GM12878 (cell line): ENCODE measurements around the gene AXL. TPM values are rescaled to one million over a fixed set of nuclear protein-coding genes. Genes with fewer than 3 reads are reported as not detected.

Source experiments
- ATF7 ChIP-seq: fragments of 450-650 bp; IDR thresholded peaks from 2 replicates; pipeline ENCODE4 v1.6.1; 2016; ENCODE audit warnings: low read depth, mild to moderate bottlenecking
- BMI1 ChIP-seq: fragments of 450-650 bp; IDR thresholded peaks from 2 replicates; pipeline ENCODE4 v1.6.1; 2016; ENCODE audit warnings: mild to moderate bottlenecking, moderate library complexity, borderline replicate concordance
- CBX5 ChIP-seq: sonication (generic); IDR thresholded peaks from 2 replicates; pipeline ENCODE4 v1.6.1; 2016; ENCODE audit warnings: low read depth, moderate library complexity, mild to moderate bottlenecking, inconsistent platforms
- CREM ChIP-seq: IDR thresholded peaks from 2 replicates; pipeline ENCODE4 v1.6.1; 2014; ENCODE audit warnings: antibody characterized with exemption, low read depth
- ESRRA ChIP-seq: IDR thresholded peaks from 2 replicates; pipeline ENCODE4 v1.6.1; 2012; ENCODE audit warnings: mild to moderate bottlenecking, low read length, improper control_type of control experiment
- JUNB ChIP-seq: IDR thresholded peaks from 2 replicates; pipeline ENCODE4 v1.6.1; 2016; ENCODE audit warnings: antibody characterized with exemption, mild to moderate bottlenecking
- KAT2A ChIP-seq: conservative IDR thresholded peaks from 2 replicates; pipeline ENCODE4 v1.6.1; 2011; ENCODE audit warnings: low read depth, low read length; ENCODE audit not compliant: control insufficient read depth
- MYC ChIP-seq: IDR thresholded peaks from 2 replicates; pipeline ENCODE4 v1.6.1; 2011; ENCODE audit warnings: mild to moderate bottlenecking, low read length, moderate library complexity, inconsistent platforms; ENCODE audit not compliant: insufficient read depth, insufficient replicate concordance, insufficient read length, severe bottlenecking
- NFIC ChIP-seq: IDR thresholded peaks from 2 replicates; pipeline ENCODE4 v1.6.1; 2012; ENCODE audit warnings: low read depth, mild to moderate bottlenecking, inconsistent platforms, low read length, moderate library complexity
- NR2F1 ChIP-seq: fragments of 450-650 bp; conservative IDR thresholded peaks from 2 replicates; pipeline ENCODE4 v1.6.1; 2017; ENCODE audit warnings: mild to moderate bottlenecking
- PAX8 ChIP-seq: fragments of 450-650 bp; IDR thresholded peaks from 2 replicates; pipeline ENCODE4 v1.6.1; 2017; ENCODE audit warnings: mild to moderate bottlenecking, moderate library complexity
- PKNOX1 ChIP-seq: fragments of 450-650 bp; IDR thresholded peaks from 2 replicates; pipeline ENCODE4 v1.6.1; 2016; ENCODE audit warnings: mild to moderate bottlenecking
- POLR2A ChIP-seq: IDR thresholded peaks from 2 replicates; pipeline ENCODE4 v1.6.1; 2011; ENCODE audit warnings: low read depth, mild to moderate bottlenecking, low read length
- POLR2AphosphoS5 ChIP-seq: IDR thresholded peaks from 2 replicates; pipeline ENCODE4 v1.6.1; 2011; ENCODE audit warnings: mild to moderate bottlenecking, low read length, inconsistent platforms
- RELA ChIP-seq: fragments of 450-650 bp; IDR thresholded peaks from 2 replicates; pipeline ENCODE4 v1.8.0; 2014; ENCODE audit warnings: borderline replicate concordance; ENCODE audit not compliant: partially characterized antibody
- SP1 ChIP-seq: IDR thresholded peaks from one replicate; pipeline ENCODE4 v1.6.1; 2011; ENCODE audit warnings: low read depth, low read length
- USF1 ChIP-seq: IDR thresholded peaks from 2 replicates; pipeline ENCODE4 v1.6.1; 2011; ENCODE audit warnings: borderline replicate concordance, low read depth, mild to moderate bottlenecking, moderate library complexity, mixed read lengths, low read length; ENCODE audit not compliant: insufficient read depth; ENCODE audit errors: extremely low read length
- YBX1 ChIP-seq: fragments of 450-650 bp; IDR thresholded peaks from 2 replicates; pipeline ENCODE4 v1.6.1; 2016; ENCODE audit warnings: antibody characterized with exemption
- YY1 ChIP-seq: IDR thresholded peaks from 2 replicates; pipeline ENCODE4 v1.6.1; 2011; ENCODE audit warnings: low read depth, mild to moderate bottlenecking, low read length
- ZBTB11 ChIP-seq: fragments of 450-650 bp; formaldehyde crosslinking; IDR thresholded peaks from 2 replicates; pipeline ENCODE4 v1.5.0; 2022; ENCODE audit warnings: mild to moderate bottlenecking, missing genetic modification characterization
- polyA plus RNA-seq, 11 experiments: library from polyadenylated mRNA; depleted of rRNA in 4 of 11; unstranded in 6 of 11; stranded (reverse) in 5 of 11; fragments of >200 nt; fragmentation: Nextera tagmentation in 4 of 11; fragmentation: Illumina TruSeq in 1 of 11; extraction: Ambion mirVana in 4 of 11; extraction: Trizol in 1 of 11; gene quantifications; 1 replicate in 1 of 11; 2 replicates in 10 of 11; pipeline versions ENCODE4 v1.2.1 to v1.2.3, GENCODE V29; 2011 to 2016; ENCODE audit warnings: inconsistent platforms in 2 of 11, missing spikeins in 2 of 11, low read depth in 1 of 11
- total RNA-seq, 4 experiments: library from RNA; depleted of rRNA in 3 of 4; stranded (reverse); fragments of >200 nt in 3 of 4; fragmentation: Illumina TruSeq in 1 of 4; extraction: Trizol in 1 of 4; gene quantifications; 2 replicates each; pipeline versions ENCODE4 v1.2.1 to v1.2.3, GENCODE V29; 2013 to 2021
- TF ChIP-seq, protein P1 (sequence below): IDR thresholded peaks from 2 replicates; pipeline ENCODE4 v1.6.1; 2012; ENCODE audit warnings: low read depth, low read length, improper control_type of control experiment
- TF ChIP-seq, protein P2 (sequence below): fragments of 450-650 bp; IDR thresholded peaks from 2 replicates; pipeline ENCODE4 v1.6.1; 2017; ENCODE audit warnings: mild to moderate bottlenecking, low read depth, inconsistent platforms; ENCODE audit not compliant: poor library complexity, severe bottlenecking

Gene AXL
- total and polyA plus RNA-seq, 10 of the 15 experiments (the other 5 are each of a cell fraction or from before 2014, with no cell fraction given) = under 0.01 to 0.33 (median 0.07) TPM; not detected in 4

GRCh38 chr19:41310033-41310831 is 91.2 kb downstream of the AXL start, which contains the start of gene CCDC97 (continued):
- TF ChIP-seq, protein P1, sequence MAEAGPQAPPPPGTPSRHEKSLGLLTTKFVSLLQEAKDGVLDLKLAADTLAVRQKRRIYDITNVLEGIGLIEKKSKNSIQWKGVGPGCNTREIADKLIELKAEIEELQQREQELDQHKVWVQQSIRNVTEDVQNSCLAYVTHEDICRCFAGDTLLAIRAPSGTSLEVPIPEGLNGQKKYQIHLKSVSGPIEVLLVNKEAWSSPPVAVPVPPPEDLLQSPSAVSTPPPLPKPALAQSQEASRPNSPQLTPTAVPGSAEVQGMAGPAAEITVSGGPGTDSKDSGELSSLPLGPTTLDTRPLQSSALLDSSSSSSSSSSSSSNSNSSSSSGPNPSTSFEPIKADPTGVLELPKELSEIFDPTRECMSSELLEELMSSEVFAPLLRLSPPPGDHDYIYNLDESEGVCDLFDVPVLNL = no peak
- TF ChIP-seq CREM (peak; percentile 58; the same call in 1 of the 2 replicates), YY1 (peak; percentile 71), POLR2A (peak; percentile 93), YBX1 (peak; percentile 86; the same call in 1 of the 2 replicates), SP1 (peak; percentile 52), MYC (no peak), RELA (peak; percentile 32), ESRRA (peak; percentile 57; the same call in 1 of the 2 replicates), NFIC (no peak; the same call in 1 of the 2 replicates), BMI1 (no peak), PKNOX1 (peak; percentile 88), PAX8 (no peak), NR2F1 (peak; percentile 76), CBX5 (0 out of 2 replicates have a peak, but pooled peaks have one; percentile 67), ZBTB11 (CRISPR knock-in tag) (peak; percentile 93), ATF7 (0 out of 2 replicates have a peak, but pooled peaks have one; percentile 40), USF1 (peak; percentile 60), POLR2AphosphoS5 (peak; percentile 94), KAT2A (no peak), JUNB (no peak; the same call in 1 of the 2 replicates)
- TF ChIP-seq, protein P2, sequence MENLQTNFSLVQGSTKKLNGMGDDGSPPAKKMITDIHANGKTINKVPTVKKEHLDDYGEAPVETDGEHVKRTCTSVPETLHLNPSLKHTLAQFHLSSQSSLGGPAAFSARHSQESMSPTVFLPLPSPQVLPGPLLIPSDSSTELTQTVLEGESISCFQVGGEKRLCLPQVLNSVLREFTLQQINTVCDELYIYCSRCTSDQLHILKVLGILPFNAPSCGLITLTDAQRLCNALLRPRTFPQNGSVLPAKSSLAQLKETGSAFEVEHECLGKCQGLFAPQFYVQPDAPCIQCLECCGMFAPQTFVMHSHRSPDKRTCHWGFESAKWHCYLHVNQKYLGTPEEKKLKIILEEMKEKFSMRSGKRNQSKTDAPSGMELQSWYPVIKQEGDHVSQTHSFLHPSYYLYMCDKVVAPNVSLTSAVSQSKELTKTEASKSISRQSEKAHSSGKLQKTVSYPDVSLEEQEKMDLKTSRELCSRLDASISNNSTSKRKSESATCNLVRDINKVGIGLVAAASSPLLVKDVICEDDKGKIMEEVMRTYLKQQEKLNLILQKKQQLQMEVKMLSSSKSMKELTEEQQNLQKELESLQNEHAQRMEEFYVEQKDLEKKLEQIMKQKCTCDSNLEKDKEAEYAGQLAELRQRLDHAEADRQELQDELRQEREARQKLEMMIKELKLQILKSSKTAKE = peak; percentile 73
